HEK293 (cell line): ENCODE results near the gene RPL13A.

Source experiments
- ATF2 ChIP-seq: fragments of 450-650 bp; formaldehyde crosslinking; IDR thresholded peaks from 2 replicates; pipeline ENCODE4 v1.5.1; 2016; ENCODE audit warnings: missing biosample characterization, missing genetic modification characterization, low read depth
- ELK4 ChIP-seq: IDR thresholded peaks from 2 replicates; pipeline ENCODE4 v1.6.1; 2011; ENCODE audit warnings: mild to moderate bottlenecking, low read depth, low read length, borderline replicate concordance
- FEZF1 ChIP-seq: fragments of 450-650 bp; formaldehyde crosslinking; IDR thresholded peaks from 2 replicates; pipeline ENCODE4 v1.5.1; 2016; ENCODE audit warnings: missing biosample characterization, missing genetic modification characterization
- INSM2 ChIP-seq: fragments of 450-650 bp; formaldehyde crosslinking; IDR thresholded peaks from 2 replicates; pipeline ENCODE4 v1.5.1; 2016; ENCODE audit warnings: missing biosample characterization, missing genetic modification characterization
- OSR2 ChIP-seq: fragments of 450-650 bp; formaldehyde crosslinking; IDR thresholded peaks from 2 replicates; pipeline ENCODE4 v1.5.1; 2016; ENCODE audit warnings: missing biosample characterization, missing genetic modification characterization
- PRDM2 ChIP-seq: fragments of 450-650 bp; formaldehyde crosslinking; IDR thresholded peaks from 2 replicates; pipeline ENCODE4 v1.5.1; 2016; ENCODE audit warnings: missing biosample characterization, missing genetic modification characterization, borderline replicate concordance
- RBAK ChIP-seq: fragments of 450-650 bp; formaldehyde crosslinking; IDR thresholded peaks from 2 replicates; pipeline ENCODE4 v1.5.1; 2016; ENCODE audit warnings: missing biosample characterization, missing genetic modification characterization
- SP3 ChIP-seq: fragments of 450-650 bp; formaldehyde crosslinking; IDR thresholded peaks from 2 replicates; pipeline ENCODE4 v1.5.1; 2016; ENCODE audit warnings: missing biosample characterization, missing genetic modification characterization
- TRIM28 ChIP-seq: IDR thresholded peaks from 2 replicates; pipeline ENCODE4 v1.6.1; 2011; ENCODE audit warnings: low read length, control low read depth, borderline replicate concordance
- YY1 ChIP-seq: fragments of 450-650 bp; formaldehyde crosslinking; IDR thresholded peaks from 2 replicates; pipeline ENCODE4 v1.5.1; 2018; ENCODE audit warnings: missing biosample characterization, missing genetic modification characterization
- ZBTB21 ChIP-seq: fragments of 450-650 bp; formaldehyde crosslinking; IDR thresholded peaks from 2 replicates; pipeline ENCODE4 v1.5.1; 2017; ENCODE audit warnings: missing biosample characterization, missing genetic modification characterization
- ZBTB48 ChIP-seq: fragments of 450-650 bp; formaldehyde crosslinking; IDR thresholded peaks from 2 replicates; pipeline ENCODE4 v1.5.1; 2016; ENCODE audit warnings: missing biosample characterization, missing genetic modification characterization
- ZBTB6 ChIP-seq: fragments of 450-650 bp; formaldehyde crosslinking; IDR thresholded peaks from 2 replicates; pipeline ENCODE4 v1.5.1; 2017; ENCODE audit warnings: missing biosample characterization, missing genetic modification characterization
- ZNF114 ChIP-seq: fragments of 450-650 bp; formaldehyde crosslinking; IDR thresholded peaks from 2 replicates; pipeline ENCODE4 v1.5.0; 2017; ENCODE audit warnings: missing biosample characterization, missing genetic modification characterization
- ZNF138 ChIP-seq: fragments of 450-650 bp; formaldehyde crosslinking; IDR thresholded peaks from 2 replicates; pipeline ENCODE4 v1.5.1; 2016; ENCODE audit warnings: missing biosample characterization, missing genetic modification characterization, borderline replicate concordance
- ZNF19 ChIP-seq: fragments of 450-650 bp; formaldehyde crosslinking; IDR thresholded peaks from 2 replicates; pipeline ENCODE4; 2016; ENCODE audit warnings: missing biosample characterization, missing genetic modification characterization, low read depth
- ZNF473 ChIP-seq: fragments of 450-650 bp; formaldehyde crosslinking; IDR thresholded peaks from 2 replicates; pipeline ENCODE4 v1.5.1; 2017; ENCODE audit warnings: missing biosample characterization, missing genetic modification characterization
- ZNF488 ChIP-seq: fragments of 450-650 bp; formaldehyde crosslinking; IDR thresholded peaks from 2 replicates; pipeline ENCODE4 v1.5.1; 2016; ENCODE audit warnings: missing biosample characterization, missing genetic modification characterization
- ZNF501 ChIP-seq: fragments of 450-650 bp; formaldehyde crosslinking; IDR thresholded peaks from 2 replicates; pipeline ENCODE4 v1.5.1; 2016; ENCODE audit warnings: missing biosample characterization, missing genetic modification characterization
- ZNF521 ChIP-seq: fragments of 450-650 bp; formaldehyde crosslinking; IDR thresholded peaks from 2 replicates; pipeline ENCODE4 v1.5.1; 2017; ENCODE audit warnings: missing biosample characterization, mild to moderate bottlenecking, missing genetic modification characterization
- ZNF529 ChIP-seq: fragments of 450-650 bp; formaldehyde crosslinking; IDR thresholded peaks from 2 replicates; pipeline ENCODE4 v1.5.1; 2017; ENCODE audit warnings: missing genetic modification characterization, missing biosample characterization; ENCODE audit not compliant: insufficient replicate concordance
- ZNF600 ChIP-seq: fragments of 450-650 bp; formaldehyde crosslinking; IDR thresholded peaks from 2 replicates; pipeline ENCODE4 v1.5.1; 2016; ENCODE audit warnings: missing biosample characterization, missing genetic modification characterization
- ZNF645 ChIP-seq: fragments of 450-650 bp; formaldehyde crosslinking; IDR thresholded peaks from 2 replicates; pipeline ENCODE4; 2016; ENCODE audit warnings: missing biosample characterization, missing genetic modification characterization
- ZNF654 ChIP-seq: fragments of 450-650 bp; formaldehyde crosslinking; IDR thresholded peaks from 2 replicates; pipeline ENCODE4 v1.5.1; 2016; ENCODE audit warnings: low read depth, missing biosample characterization, missing genetic modification characterization
- ZSCAN16 ChIP-seq: fragments of 450-650 bp; formaldehyde crosslinking; IDR thresholded peaks from 2 replicates; pipeline ENCODE4 v1.5.1; 2016; ENCODE audit warnings: missing biosample characterization, missing genetic modification characterization
- ZXDB ChIP-seq: fragments of 450-650 bp; formaldehyde crosslinking; IDR thresholded peaks from 2 replicates; pipeline ENCODE4 v1.5.1; 2016; ENCODE audit warnings: missing biosample characterization, missing genetic modification characterization

The RPL13A gene

GRCh38 chr19:49492573-49493405 is 5.4 kb downstream of the RPL13A start (continued):
- TF ChIP-seq ZNF488 (tag by site-specific recombination) (no peak), ELK4 (no peak), ZNF501 (0 out of 2 replicates have a peak, but pooled peaks have one; percentile 11), ZNF600 (tag by site-specific recombination) (peak; percentile 64), YY1 (no peak), ZBTB6 (tag by site-specific recombination) (no peak), PRDM2 (tag by site-specific recombination) (no peak), OSR2 (tag by site-specific recombination) (peak; percentile 27; the same call in 1 of the 2 replicates), INSM2 (tag by site-specific recombination) (peak; percentile 44; the same call in 1 of the 2 replicates), ZNF645 (tag by site-specific recombination) (no peak), ZNF529 (no peak), ZNF654 (tag by site-specific recombination) (no peak), ZBTB21 (tag by site-specific recombination) (peak; percentile 92), ATF2 (tag by site-specific recombination) (peak; percentile 82; the same call in 1 of the 2 replicates), ZNF521 (tag by site-specific recombination) (no peak), SP3 (tag by site-specific recombination) (no peak), ZBTB48 (tag by site-specific recombination) (no peak), ZXDB (0 out of 2 replicates have a peak, but pooled peaks have one; percentile 55), ZNF19 (tag by site-specific recombination) (no peak), ZNF138 (tag by site-specific recombination) (no peak), RBAK (tag by site-specific recombination) (no peak), ZNF114 (no peak), FEZF1 (tag by site-specific recombination) (no peak), ZNF473 (tag by site-specific recombination) (no peak), ZSCAN16 (tag by site-specific recombination) (no peak), TRIM28 (peak; percentile 55; the same call in 1 of the 2 replicates)
